ENCODE data around the gene MRAS.
"Not testable (repeated sequence)": the region's sequence is repeated elsewhere in the genome, so short reads cannot be mapped to it uniquely, and the experiment has no call there.

Gene MRAS

GRCh38 chr3:138450704-138451424, 102.5 kb downstream of the MRAS start:
- DNase-seq, result peak; percentile 51

DNA sequence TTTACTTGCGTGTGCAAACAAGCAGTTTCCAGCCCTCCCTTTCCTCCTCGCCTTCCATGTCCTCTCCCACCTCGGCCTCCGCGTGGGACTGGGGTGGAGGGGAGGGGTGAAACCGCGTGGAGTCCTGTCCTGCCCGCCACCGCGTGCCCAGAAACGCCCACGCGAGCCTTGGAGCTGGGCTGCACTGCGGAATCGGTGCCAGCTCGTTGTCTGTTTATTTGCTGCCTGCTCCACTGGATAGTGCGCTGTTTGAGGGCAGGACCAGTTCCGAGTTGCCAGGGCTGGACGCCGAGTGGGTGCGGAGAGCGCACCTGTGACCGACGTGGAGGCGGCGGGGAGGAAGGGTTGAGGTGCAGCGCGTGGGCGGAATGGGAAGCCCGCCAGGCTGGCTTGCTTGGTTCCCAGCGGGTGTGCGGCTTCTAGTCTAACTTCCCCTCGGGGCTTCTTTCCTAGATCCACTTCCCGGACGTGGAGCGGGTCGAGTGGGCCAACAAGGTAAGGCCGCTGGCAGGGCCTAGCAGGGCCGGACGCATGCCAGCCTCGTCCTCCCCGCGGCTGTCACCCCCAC, 103.3 kb downstream of the MRAS start:
- DNase-seq, result peak; percentile 47

- peak; percentile 71 for DNase-seq
Measured at GRCh38 chr3:138452436-138452835, 104.1 kb downstream of the MRAS start.

DNA sequence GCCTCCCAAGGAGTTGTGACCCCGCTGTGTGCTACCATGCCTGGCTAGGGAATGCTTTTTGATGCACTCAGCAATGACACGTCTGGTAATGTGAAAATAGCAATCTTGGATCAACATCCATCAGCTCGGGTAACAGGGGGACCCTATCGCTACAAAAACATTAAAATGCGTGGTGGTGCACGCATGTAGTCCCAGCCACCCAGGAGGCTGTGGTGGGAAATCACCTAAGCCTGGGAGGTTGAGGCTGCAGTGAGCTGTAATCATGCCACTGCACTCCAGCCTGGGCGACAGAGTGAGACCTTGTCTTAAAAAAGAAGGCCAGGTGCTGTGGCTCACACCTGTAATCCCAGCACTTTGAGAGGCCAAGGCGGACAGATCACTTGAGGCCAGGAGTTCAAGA, 105.6 kb downstream of the MRAS start:
- DNase-seq, result not testable (repeated sequence)

Measured in islet precursor cell (in vitro differentiated cells).